HEK293T (cell line): ENCODE data around the gene TAOK3.
"Not testable (repeated sequence)": the region's sequence is repeated elsewhere in the genome, so short reads cannot be mapped to it uniquely, and the experiment has no call there.

Experiments used
- CTCF ChIA-PET: fragments of 350-600 bp; formaldehyde crosslinking; extraction: SDS; loops from one replicate; lab custom pipeline; 2021; ENCODE audit warnings: antibody characterized with exemption, inconsistent platforms; lab: Yijun Ruan, JAX
- POLR2A ChIA-PET: fragments of 350-600 bp; formaldehyde crosslinking; extraction: SDS; loops from one replicate; lab custom pipeline; 2020; ENCODE audit warnings: antibody characterized with exemption, inconsistent platforms; lab: Yijun Ruan, JAX
- DNase-seq: peaks from one replicate; pipeline ENCODE4 v3.0.0; 2012; ENCODE audit warnings: mixed read lengths; ENCODE audit errors: extremely low spot score
- ARNT ChIP-seq: fragments of 450-650 bp; IDR thresholded peaks from 2 replicates; pipeline ENCODE4 v1.6.1; 2017; ENCODE audit warnings: mild to moderate bottlenecking
- BHLHE40 ChIP-seq: fragments of 450-650 bp; IDR thresholded peaks from 2 replicates; pipeline ENCODE4 v1.6.1; 2016; ENCODE audit warnings: mild to moderate bottlenecking, moderate library complexity, borderline replicate concordance
- CTBP1 ChIP-seq: fragments of 450-650 bp; IDR thresholded peaks from 2 replicates; pipeline ENCODE4 v1.6.1; 2016; ENCODE audit warnings: borderline replicate concordance
- ELF4 ChIP-seq: fragments of 450-650 bp; IDR thresholded peaks from 2 replicates; pipeline ENCODE4 v1.6.1; 2017; ENCODE audit warnings: antibody characterized with exemption
- FOXA1 ChIP-seq: fragments of 450-650 bp; IDR thresholded peaks from 2 replicates; pipeline ENCODE4 v1.6.1; 2016; ENCODE audit warnings: mild to moderate bottlenecking
- FOXK2 ChIP-seq: fragments of 450-650 bp; IDR thresholded peaks from 2 replicates; pipeline ENCODE4 v1.6.1; 2016; ENCODE audit warnings: mild to moderate bottlenecking
- FOXM1 ChIP-seq: fragments of 450-650 bp; IDR thresholded peaks from 2 replicates; pipeline ENCODE4 v1.6.1; 2017; ENCODE audit warnings: mild to moderate bottlenecking, borderline replicate concordance
- HDGF ChIP-seq: fragments of 450-650 bp; IDR thresholded peaks from 2 replicates; pipeline ENCODE4 v1.6.1; 2017; ENCODE audit warnings: antibody characterized with exemption, borderline replicate concordance
- L3MBTL2 ChIP-seq: fragments of 450-650 bp; conservative IDR thresholded peaks from 2 replicates; pipeline ENCODE4 v1.6.1; 2016; ENCODE audit warnings: mild to moderate bottlenecking
- LEF1 ChIP-seq: fragments of 450-650 bp; IDR thresholded peaks from 2 replicates; pipeline ENCODE4 v1.6.1; 2017; ENCODE audit warnings: mild to moderate bottlenecking, borderline replicate concordance
- NFRKB ChIP-seq: fragments of 450-650 bp; IDR thresholded peaks from 2 replicates; pipeline ENCODE4 v1.6.1; 2016; ENCODE audit warnings: mild to moderate bottlenecking, moderate library complexity
- PKNOX1 ChIP-seq: fragments of 450-650 bp; IDR thresholded peaks from 2 replicates; pipeline ENCODE4 v1.6.1; 2016
- SP1 ChIP-seq: fragments of 450-650 bp; IDR thresholded peaks from 2 replicates; pipeline ENCODE4 v1.6.1; 2017
- SUZ12 ChIP-seq: fragments of 450-650 bp; IDR thresholded peaks from 2 replicates; pipeline ENCODE4 v1.6.1; 2016; ENCODE audit warnings: mild to moderate bottlenecking
- TARDBP ChIP-seq: fragments of 450-650 bp; IDR thresholded peaks from 2 replicates; pipeline ENCODE4 v1.6.1; 2016
- ZNF384 ChIP-seq: fragments of 450-650 bp; IDR thresholded peaks from 2 replicates; pipeline ENCODE4 v1.6.1; 2016

Gene TAOK3

GRCh38 chr12:118136559-118137003, 236.1 kb downstream of the TAOK3 start:
- CTCF ChIA-PET: interaction anchor here (1.0 to 1.2 kb wide), 2 partner anchors 15 to 241 kb away, joined by 3 to 6 read pairs; no protein-coding TSS in a partner anchor
- no peak for TF ChIP-seq FOXA1
- TF ChIP-seq LEF1: no peak
- TF ChIP-seq NFRKB: no peak
- no peak for TF ChIP-seq FOXK2
- TF ChIP-seq ELF4: no peak
- no peak for TF ChIP-seq PKNOX1
- no peak for TF ChIP-seq TARDBP
- no peak for TF ChIP-seq ZNF384

GRCh38 chr12:118135788-118136558, 236.7 kb downstream of the TAOK3 start, which contains the start of gene PEBP1:
PEBP1 (plus strand) TSS chr12:118136124; CDS start chr12:118136210, 86 bp downstream.
- no peak for TF ChIP-seq FOXA1
- TF ChIP-seq TARDBP: peak; percentile 72
- no peak for TF ChIP-seq BHLHE40
- no peak for TF ChIP-seq ZNF384
- peak; percentile 84 for TF ChIP-seq L3MBTL2
- DNase-seq: peak; percentile 92
- POLR2A ChIA-PET: interaction anchor here (0.8 to 2.3 kb wide), 12 partner anchors 11 to 242 kb away, joined by 3 to 12 read pairs (median 4); partner anchors contain the start of genes RFC5, SUDS3 and VSIG10
- CTCF ChIA-PET: interaction anchor here (1.0 to 1.2 kb wide), 2 partner anchors 15 to 242 kb away, joined by 3 to 6 read pairs; no protein-coding TSS in a partner anchor

More at GRCh38 chr12:118136559-118137003, 236.1 kb downstream of the TAOK3 start:
- POLR2A ChIA-PET: interaction anchor here (0.8 to 2.3 kb wide), 8 partner anchors 12 to 241 kb away, joined by 3 to 12 read pairs (median 4); partner anchors contain the start of genes RFC5 and SUDS3
- peak; percentile 21 for DNase-seq

DNA sequence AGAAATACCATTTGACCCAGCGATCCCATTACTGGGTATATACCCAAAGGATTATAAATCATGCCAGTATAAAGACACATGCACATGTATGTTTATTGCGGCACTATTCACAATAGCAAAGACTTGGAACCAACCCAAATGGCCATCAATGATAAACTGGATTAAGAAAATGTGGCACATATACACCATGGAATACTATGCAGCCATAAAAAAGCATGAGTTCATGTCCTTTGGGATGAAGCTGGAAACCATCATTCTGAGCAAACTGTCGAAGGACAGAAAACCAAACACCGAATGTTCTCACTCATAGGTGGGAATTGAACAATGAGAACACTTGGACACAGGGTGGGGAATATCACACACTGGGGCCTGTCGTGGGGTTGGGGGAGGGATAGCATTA, 243.3 kb downstream of the TAOK3 start:
- POLR2A ChIA-PET, CTCF ChIA-PET, DNase-seq: not testable (repeated sequence)

DNA sequence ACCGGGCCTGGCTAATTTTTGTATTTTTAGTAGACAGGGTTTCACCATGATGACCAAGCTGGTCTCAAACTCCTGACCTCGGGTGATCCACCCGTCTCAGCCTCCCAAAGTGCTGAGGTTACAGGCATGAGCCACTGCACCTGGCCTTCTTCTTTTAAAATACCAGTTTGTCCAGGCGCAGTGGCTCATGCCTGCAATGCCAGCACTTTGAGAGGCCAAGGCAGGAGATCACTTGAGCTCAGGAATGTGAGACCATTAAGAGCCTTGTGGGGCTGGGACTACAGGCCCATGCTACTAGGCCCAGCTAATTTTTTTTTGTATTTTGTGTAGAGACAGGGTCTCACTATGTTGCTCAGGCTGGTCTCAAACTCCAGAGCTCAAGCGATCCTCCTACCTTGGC, 244.8 kb downstream of the TAOK3 start:
- ChIA-PET POLR2A (no interaction called here), CTCF (no interaction called here)
- no peak for DNase-seq
- TF ChIP-seq NFRKB (no peak), PKNOX1 (no peak), FOXM1 (no peak), LEF1 (no peak), ELF4 (no peak)

DNA sequence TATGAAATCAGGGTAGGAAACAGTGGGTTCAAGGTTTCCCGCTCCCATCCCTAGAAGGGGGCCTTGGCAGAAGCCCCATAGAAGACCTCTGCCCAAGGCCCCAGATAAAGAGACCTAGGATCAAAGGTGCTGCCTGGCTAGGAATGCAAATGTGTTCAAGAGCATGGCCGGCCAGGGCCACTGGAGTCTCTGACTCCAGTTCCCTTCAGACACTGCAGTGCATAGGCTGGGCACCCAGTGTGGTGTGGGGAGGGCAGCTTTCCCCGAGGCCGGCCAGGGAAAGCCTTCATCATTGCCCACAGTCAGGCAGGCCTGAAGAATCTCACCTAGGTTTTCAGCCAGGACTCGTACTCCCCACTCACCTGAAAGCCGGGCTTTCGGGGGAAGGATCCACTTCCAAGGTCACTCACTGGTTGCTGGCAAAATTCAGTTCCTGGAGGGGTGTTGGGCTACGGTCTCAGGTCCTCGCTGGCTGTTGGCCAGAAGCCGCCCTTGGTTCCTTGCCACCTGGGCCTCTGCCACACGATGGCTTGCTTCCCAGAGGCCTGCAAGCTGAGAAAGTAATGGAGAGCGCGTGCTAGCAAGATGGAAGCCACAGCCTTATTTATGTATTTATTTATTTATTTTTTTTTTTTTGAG, 246.5 kb downstream of the TAOK3 start:
- DNase-seq: no peak
- TF ChIP-seq FOXM1 (no peak), L3MBTL2 (no peak), BHLHE40 (no peak), ZNF384 (no peak), SUZ12 (no peak), TARDBP (no peak), NFRKB (no peak), HDGF (no peak), ELF4 (no peak), LEF1 (no peak), FOXK2 (no peak), FOXA1 (no peak), CTBP1 (no peak)
- ChIA-PET POLR2A (no interaction called here), CTCF (no interaction called here)

GRCh38 chr12:118125743-118126118, 247.0 kb downstream of the TAOK3 start:
- POLR2A ChIA-PET: no interaction called here
- CTCF ChIA-PET: no interaction called here
- no peak for DNase-seq
- TF ChIP-seq FOXK2 (no peak), PKNOX1 (no peak), SP1 (no peak), ZNF384 (no peak), BHLHE40 (no peak), ELF4 (no peak)

GRCh38 chr12:118124333-118124874, 248.3 kb downstream of the TAOK3 start:
- DNase-seq: no peak
- no peak for TF ChIP-seq SP1
- TF ChIP-seq TARDBP: no peak
- no peak for TF ChIP-seq LEF1
- TF ChIP-seq HDGF: no peak
- TF ChIP-seq SUZ12: no peak
- TF ChIP-seq FOXM1: no peak
- TF ChIP-seq FOXA1: no peak
- TF ChIP-seq CTBP1: no peak
- TF ChIP-seq NFRKB: no peak
- TF ChIP-seq BHLHE40: no peak
- TF ChIP-seq L3MBTL2: no peak
- no peak for TF ChIP-seq ELF4
- no peak for TF ChIP-seq ZNF384
- TF ChIP-seq FOXK2: no peak
- no peak for TF ChIP-seq PKNOX1
- no peak for TF ChIP-seq ARNT
- ChIA-PET POLR2A (interaction anchor here (1.2 kb wide), 1 partner anchor 12 kb away, joined by 8 read pairs; the partner anchor contains the start of gene PEBP1), CTCF (interaction anchor here (0.5 kb wide), 1 partner anchor 828 kb away, joined by 3 read pairs; no protein-coding TSS in a partner anchor)
